ENCODE data around the gene SEZ6. TPM values are rescaled to one million over a fixed set of nuclear protein-coding genes. Genes with fewer than 3 reads are reported as not detected.

SEZ6 gene
- total RNA-seq, result not detected
- 1.6 TPM for polyA plus RNA-seq

- Histone ChIP-seq H3K27me3 (ENCODE audit: insufficient read depth, low read length, poor library complexity, severe bottlenecking) (peaks cover 36% of the 10 kb centered on the region), H3K27ac (ENCODE audit: low read depth, low read length) (no peak within 1 kb of the TSS), H3K4me1 (ENCODE audit: insufficient read depth, low read length) (no peaks in the 10 kb centered on the region), H3K4me3 (ENCODE audit: low read length) (no peak within 1 kb of the TSS), H3K9me3 (ENCODE audit: low read length) (no peaks in the 10 kb centered on the region), H3K36me3 (ENCODE audit: insufficient read depth, low read length) (no peaks in the 10 kb centered on the region)
- peaks cover 51 to 68% of the 10 kb centered on the region in 2 donors for H3K27me3 Mint-ChIP-seq
- ChIA-PET POLR2A (no interaction called here), CTCF (interaction anchor here (1.6 kb wide), 1 partner anchor 13 kb away, joined by 4 read pairs; no protein-coding TSS in a partner anchor)
- peaks cover 0 to 3% (median 0%) of the 10 kb centered on the region in 3 donors for H3K36me3 Mint-ChIP-seq
- H3K4me1 Mint-ChIP-seq, result peaks cover 2 to 8% (median 5%) of the 10 kb centered on the region in 3 donors
- H3K4me3 Mint-ChIP-seq, result peak within 1 kb of the TSS in 1 of 7 donors; percentile 32
- peak; percentile 31 to 63 (median 40) for DNase-seq
- H3K27ac Mint-ChIP-seq, result no peak within 1 kb of the TSS
- peaks cover 0 to 2% (median 0%) of the 10 kb centered on the region in 5 donors for H3K9me3 Mint-ChIP-seq
Observed at GRCh38 chr17:29005936-29006511, at the start of gene SEZ6. Gene SEZ6 (minus strand): TSS chr17:29006033. CDS start chr17:29005869, 164 bp downstream.

- Mint-ChIP-seq H3K9me3 (no peaks in the 10 kb centered on the region), H3K4me3 (no peak overlapping the region), H3K27me3 (peaks cover 3 to 6% of the 10 kb centered on the region in 2 donors), H3K4me1 (no peaks in the 10 kb centered on the region), H3K36me3 (peaks cover 0 to 1% (median 0%) of the 10 kb centered on the region in 3 donors), H3K27ac (no peak overlapping the region)
- Histone ChIP-seq H3K27me3 (ENCODE audit: insufficient read depth, low read length, poor library complexity, severe bottlenecking) (no peaks in the 10 kb centered on the region), H3K9me3 (ENCODE audit: low read length) (no peaks in the 10 kb centered on the region), H3K27ac (ENCODE audit: low read depth, low read length) (no peak overlapping the region), H3K36me3 (ENCODE audit: insufficient read depth, low read length) (no peaks in the 10 kb centered on the region), H3K4me3 (ENCODE audit: low read length) (no peak overlapping the region), H3K4me1 (ENCODE audit: insufficient read depth, low read length) (no peaks in the 10 kb centered on the region)
- ChIA-PET CTCF (no interaction called here), POLR2A (no interaction called here)
- DNase-seq, result no peak
Observed at GRCh38 chr17:29054835-29055234, 49.0 kb upstream of the SEZ6 start.

- Mint-ChIP-seq H3K4me3 (no peak overlapping the region), H3K36me3 (peaks cover 0 to 4% (median 0%) of the 10 kb centered on the region in 3 donors), H3K9me3 (no peaks in the 10 kb centered on the region), H3K4me1 (no peaks in the 10 kb centered on the region), H3K27me3 (peaks cover 13 to 21% of the 10 kb centered on the region in 2 donors), H3K27ac (no peak overlapping the region)
- no peak for DNase-seq
- Histone ChIP-seq H3K9me3 (ENCODE audit: low read length) (no peaks in the 10 kb centered on the region), H3K27ac (ENCODE audit: low read depth, low read length) (no peak overlapping the region), H3K27me3 (ENCODE audit: insufficient read depth, low read length, poor library complexity, severe bottlenecking) (no peaks in the 10 kb centered on the region), H3K4me1 (ENCODE audit: insufficient read depth, low read length) (no peaks in the 10 kb centered on the region), H3K4me3 (ENCODE audit: low read length) (no peak overlapping the region), H3K36me3 (ENCODE audit: insufficient read depth, low read length) (no peaks in the 10 kb centered on the region)
- CTCF ChIA-PET, result no interaction called here
- POLR2A ChIA-PET, result no interaction called here
Observed at GRCh38 chr17:29051731-29052130, 45.9 kb upstream of the SEZ6 start.

- DNase-seq, result no peak
- Mint-ChIP-seq H3K9me3 (no peaks in the 10 kb centered on the region), H3K36me3 (peaks cover 0 to 4% (median 0%) of the 10 kb centered on the region in 3 donors), H3K4me3 (no peak overlapping the region), H3K4me1 (no peaks in the 10 kb centered on the region), H3K27me3 (peaks cover 17 to 27% of the 10 kb centered on the region in 2 donors), H3K27ac (no peak overlapping the region)
- H3K27ac ChIP-seq (ENCODE audit: low read depth, low read length), result no peak overlapping the region
- POLR2A ChIA-PET, result no interaction called here
- no peaks in the 10 kb centered on the region for H3K4me1 ChIP-seq (ENCODE audit: insufficient read depth, low read length)
- CTCF ChIA-PET, result no interaction called here
- H3K36me3 ChIP-seq (ENCODE audit: insufficient read depth, low read length), result no peaks in the 10 kb centered on the region
- H3K27me3 ChIP-seq (ENCODE audit: insufficient read depth, low read length, poor library complexity, severe bottlenecking), result no peaks in the 10 kb centered on the region
- no peak overlapping the region for H3K4me3 ChIP-seq (ENCODE audit: low read length)
- no peaks in the 10 kb centered on the region for H3K9me3 ChIP-seq (ENCODE audit: low read length)
Observed at GRCh38 chr17:29051194-29051593, 45.4 kb upstream of the SEZ6 start.

GRCh38 chr17:29050176-29050575, 44.3 kb upstream of the SEZ6 start:
- no peaks in the 10 kb centered on the region for H3K9me3 ChIP-seq (ENCODE audit: low read length)
- no peaks in the 10 kb centered on the region for H3K9me3 Mint-ChIP-seq
- peaks cover 0 to 4% (median 0%) of the 10 kb centered on the region in 3 donors for H3K36me3 Mint-ChIP-seq
- H3K4me1 ChIP-seq (ENCODE audit: insufficient read depth, low read length), result no peaks in the 10 kb centered on the region
- no peak overlapping the region for H3K4me3 Mint-ChIP-seq
- no peaks in the 10 kb centered on the region for H3K36me3 ChIP-seq (ENCODE audit: insufficient read depth, low read length)
- no peak for DNase-seq
- no peak overlapping the region for H3K4me3 ChIP-seq (ENCODE audit: low read length)
- H3K27ac ChIP-seq (ENCODE audit: low read depth, low read length), result no peak overlapping the region
- H3K27me3 Mint-ChIP-seq, result peaks cover 19 to 33% of the 10 kb centered on the region in 2 donors
- no peaks in the 10 kb centered on the region for H3K4me1 Mint-ChIP-seq
- ChIA-PET POLR2A (no interaction called here), CTCF (no interaction called here)
- no peak overlapping the region for H3K27ac Mint-ChIP-seq
- H3K27me3 ChIP-seq (ENCODE audit: insufficient read depth, low read length, poor library complexity, severe bottlenecking), result no peaks in the 10 kb centered on the region

- Histone ChIP-seq H3K36me3 (ENCODE audit: insufficient read depth, low read length) (no peaks in the 10 kb centered on the region), H3K27me3 (ENCODE audit: insufficient read depth, low read length, poor library complexity, severe bottlenecking) (no peaks in the 10 kb centered on the region), H3K4me1 (ENCODE audit: insufficient read depth, low read length) (no peaks in the 10 kb centered on the region), H3K27ac (ENCODE audit: low read depth, low read length) (no peak overlapping the region), H3K9me3 (ENCODE audit: low read length) (no peaks in the 10 kb centered on the region), H3K4me3 (ENCODE audit: low read length) (no peak overlapping the region)
- Mint-ChIP-seq H3K4me1 (no peaks in the 10 kb centered on the region), H3K36me3 (peaks cover 0 to 4% (median 0%) of the 10 kb centered on the region in 3 donors), H3K27me3 (peaks cover 18 to 33% of the 10 kb centered on the region in 2 donors), H3K9me3 (no peaks in the 10 kb centered on the region), H3K27ac (no peak overlapping the region), H3K4me3 (no peak overlapping the region)
- DNase-seq, result no peak
- ChIA-PET CTCF (interaction anchor here (1.2 kb wide), 1 partner anchor 68 kb away, joined by 3 read pairs; no protein-coding TSS in a partner anchor), POLR2A (no interaction called here)
Observed at GRCh38 chr17:29049541-29050145, 43.8 kb upstream of the SEZ6 start.

- Histone ChIP-seq H3K36me3 (ENCODE audit: insufficient read depth, low read length) (no peaks in the 10 kb centered on the region), H3K27me3 (ENCODE audit: insufficient read depth, low read length, poor library complexity, severe bottlenecking) (no peaks in the 10 kb centered on the region), H3K4me1 (ENCODE audit: insufficient read depth, low read length) (no peaks in the 10 kb centered on the region), H3K4me3 (ENCODE audit: low read length) (no peak overlapping the region), H3K9me3 (ENCODE audit: low read length) (no peaks in the 10 kb centered on the region), H3K27ac (ENCODE audit: low read depth, low read length) (no peak overlapping the region)
- Mint-ChIP-seq H3K36me3 (peaks cover 0 to 4% (median 0%) of the 10 kb centered on the region in 3 donors), H3K27ac (no peak overlapping the region), H3K4me1 (no peaks in the 10 kb centered on the region), H3K4me3 (no peak overlapping the region), H3K27me3 (peaks cover 18 to 36% of the 10 kb centered on the region in 2 donors), H3K9me3 (no peaks in the 10 kb centered on the region)
- POLR2A ChIA-PET, result no interaction called here
- DNase-seq, result no peak
- CTCF ChIA-PET, result interaction anchor here (1.2 kb wide), 1 partner anchor 68 kb away, joined by 3 read pairs; no protein-coding TSS in a partner anchor
Observed at GRCh38 chr17:29048440-29049368, 42.9 kb upstream of the SEZ6 start.

- Histone ChIP-seq H3K27ac (ENCODE audit: low read depth, low read length) (no peak overlapping the region), H3K4me3 (ENCODE audit: low read length) (no peak overlapping the region), H3K27me3 (ENCODE audit: insufficient read depth, low read length, poor library complexity, severe bottlenecking) (no peaks in the 10 kb centered on the region), H3K9me3 (ENCODE audit: low read length) (no peaks in the 10 kb centered on the region), H3K36me3 (ENCODE audit: insufficient read depth, low read length) (no peaks in the 10 kb centered on the region), H3K4me1 (ENCODE audit: insufficient read depth, low read length) (no peaks in the 10 kb centered on the region)
- Mint-ChIP-seq H3K27ac (no peak overlapping the region), H3K4me1 (peaks cover 0 to 6% (median 3%) of the 10 kb centered on the region in 3 donors), H3K9me3 (no peaks in the 10 kb centered on the region), H3K27me3 (peaks cover 15 to 41% of the 10 kb centered on the region in 2 donors), H3K4me3 (no peak overlapping the region), H3K36me3 (peaks cover 0 to 4% (median 0%) of the 10 kb centered on the region in 3 donors)
- no peak for DNase-seq
- ChIA-PET CTCF (no interaction called here), POLR2A (no interaction called here)
Observed at GRCh38 chr17:29046473-29046839, 40.6 kb upstream of the SEZ6 start.
